Posterior vena cava (tissue), 2 donors: ENCODE data around the gene STX17. TPM values are rescaled to one million over a fixed set of nuclear protein-coding genes. Genes with fewer than 3 reads are reported as not detected.
"Not testable (repeated sequence)": the region's sequence is repeated elsewhere in the genome, so short reads cannot be mapped to it uniquely, and the experiment has no call there.

ENCODE experiments used
- DNase-seq: peaks from one replicate; pipeline ENCODE4 v3.0.0-alpha.2; 2020; ENCODE audit warnings: low spot score
- intact Hi-C, 2 donors: fragments of 100-400 bp; cut with DNase I; formaldehyde crosslinking; loops; one replicate each; pipeline versions ENCODE4 v1.14.1 to v1.14.2; 2022 to 2023
- total RNA-seq, 2 donors: library from RNA; stranded (reverse); fragmentation: NEBNext Ultra II Directional; extraction: Animal tissue kit (Norgen Biotek cat#: 25700); gene quantifications; one replicate each; pipeline ENCODE4 v1.2.1, GENCODE V29; 2021
- donor health status: DM: yes; HTN: yes; CAD: no.
- donor health status: DM: yes; HTN: yes; CAD: no.

Gene STX17
- total RNA-seq, 2 donors from 2014 or later, result 33.3 to 40.7 TPM

DNA sequence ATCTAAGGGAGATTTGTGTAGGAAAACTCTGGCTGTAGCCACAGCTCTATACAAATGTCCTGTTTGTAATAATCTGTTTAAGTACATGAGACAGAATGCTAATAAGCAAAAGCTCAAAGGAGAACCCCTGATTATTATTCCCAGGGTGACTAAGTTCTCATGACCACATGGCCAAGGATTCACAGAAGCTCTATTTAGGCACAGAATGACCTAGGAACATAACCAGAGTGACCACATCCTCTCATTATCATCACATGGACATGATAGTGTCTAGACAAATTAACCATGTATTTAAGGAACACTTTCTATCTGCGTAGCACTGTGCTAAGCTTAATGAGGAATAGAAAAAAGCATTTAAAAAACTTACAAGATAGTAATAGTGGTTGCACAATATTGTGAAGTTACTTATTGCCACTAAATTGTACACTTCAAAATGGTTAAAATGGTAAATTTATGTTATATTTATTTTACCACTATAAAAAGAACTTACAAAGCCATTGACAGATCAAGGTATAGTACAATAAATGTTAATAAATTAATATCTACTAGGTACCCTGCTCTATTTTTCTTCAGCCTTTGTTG, 56.3 kb downstream of the STX17 start:
- DNase-seq, result no peak
- intact Hi-C loops, result no loop called here

- intact Hi-C loops, result no loop called here
- DNase-seq, result no peak
Measured at GRCh38 chr9:99964336-99964735, 57.9 kb downstream of the STX17 start.

GRCh38 chr9:99966001-99966400, 59.5 kb downstream of the STX17 start:
- DNase-seq, result no peak
- intact Hi-C loops, result no loop called here

DNA sequence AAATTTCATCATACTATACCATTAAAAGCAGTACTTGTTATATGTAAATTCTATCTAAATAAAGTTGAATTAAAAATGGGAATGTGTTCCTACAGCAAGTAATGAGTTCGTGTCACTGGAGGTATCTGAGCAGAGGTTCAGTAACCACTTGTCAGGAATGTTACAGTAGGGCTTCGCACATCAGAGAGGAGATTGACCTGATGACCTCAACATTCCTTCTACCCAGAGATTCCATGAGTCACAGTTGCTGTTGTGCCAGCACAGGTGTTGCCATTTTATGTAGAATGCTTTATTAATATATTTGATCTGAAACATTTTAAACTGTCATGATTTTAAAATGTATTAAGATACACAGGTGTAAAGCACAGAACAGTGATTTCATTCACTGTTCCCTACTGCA, 60.3 kb downstream of the STX17 start:
- intact Hi-C loops, result no loop called here
- no peak for DNase-seq

DNA sequence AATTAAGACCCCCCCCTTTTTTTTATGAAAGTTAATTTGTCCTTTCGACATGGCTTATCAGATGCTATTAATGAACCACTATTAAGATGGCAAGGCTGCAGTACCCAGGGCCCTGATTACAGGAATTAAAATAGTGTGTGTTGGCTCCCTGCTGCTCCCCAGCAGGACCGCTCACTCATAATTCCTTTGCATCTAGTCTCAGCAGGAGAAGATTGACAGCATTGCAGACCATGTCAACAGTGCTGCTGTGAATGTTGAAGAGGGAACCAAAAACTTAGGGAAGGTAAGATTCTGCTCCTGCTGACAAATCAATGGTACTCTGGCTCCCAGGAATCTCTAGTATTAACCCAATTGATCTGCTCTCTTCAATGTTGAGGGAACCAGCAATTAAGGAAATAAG, 61.0 kb downstream of the STX17 start:
- intact Hi-C loops, result no loop called here
- DNase-seq, result no peak

DNA sequence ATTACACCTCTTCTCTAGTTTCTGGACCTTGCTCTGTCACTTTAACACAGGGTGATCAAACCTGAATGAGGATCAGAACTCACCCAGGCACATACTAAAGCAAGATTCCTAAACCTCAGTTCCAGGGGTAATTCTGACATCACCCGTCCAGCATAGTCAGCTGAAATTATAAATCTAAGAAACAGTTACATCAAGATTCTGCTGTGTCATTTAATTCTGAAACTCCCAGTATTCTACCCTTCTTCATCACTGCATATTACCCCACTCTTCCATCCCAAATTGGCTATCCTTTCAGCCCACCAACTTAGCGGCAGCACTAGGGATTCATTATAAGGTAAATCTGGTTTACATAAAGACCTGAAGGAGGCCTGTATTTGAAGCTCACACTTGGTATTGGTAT, 64.0 kb downstream of the STX17 start:
- intact Hi-C loops, result no loop called here

DNA sequence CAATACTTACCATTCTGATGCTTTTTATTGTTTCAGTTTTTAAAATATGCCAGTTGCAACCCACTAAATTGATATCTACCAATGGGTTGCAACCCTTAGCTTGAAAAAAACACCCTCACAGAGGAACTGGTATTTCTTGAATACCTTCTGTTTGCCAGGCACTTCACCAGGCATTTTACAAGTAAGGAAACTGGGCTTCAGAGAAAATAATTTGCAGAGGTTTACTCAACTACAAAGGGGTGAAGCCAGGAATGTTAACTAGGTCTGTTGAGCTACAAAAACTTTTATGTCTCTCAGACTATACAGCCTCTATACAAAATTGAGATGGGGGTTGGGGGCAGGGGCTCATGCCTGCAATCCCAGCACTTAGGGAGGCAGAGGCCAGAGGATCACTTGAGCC, 65.0 kb downstream of the STX17 start:
- intact Hi-C loops, result no loop called here
- DNase-seq, result no peak

More for the DNA sequence above, 64.0 kb downstream of the STX17 start:
- DNase-seq, result no peak

- intact Hi-C loops, result no loop called here
- no peak for DNase-seq
Measured at GRCh38 chr9:99973455-99973854, 67.0 kb downstream of the STX17 start.

DNA sequence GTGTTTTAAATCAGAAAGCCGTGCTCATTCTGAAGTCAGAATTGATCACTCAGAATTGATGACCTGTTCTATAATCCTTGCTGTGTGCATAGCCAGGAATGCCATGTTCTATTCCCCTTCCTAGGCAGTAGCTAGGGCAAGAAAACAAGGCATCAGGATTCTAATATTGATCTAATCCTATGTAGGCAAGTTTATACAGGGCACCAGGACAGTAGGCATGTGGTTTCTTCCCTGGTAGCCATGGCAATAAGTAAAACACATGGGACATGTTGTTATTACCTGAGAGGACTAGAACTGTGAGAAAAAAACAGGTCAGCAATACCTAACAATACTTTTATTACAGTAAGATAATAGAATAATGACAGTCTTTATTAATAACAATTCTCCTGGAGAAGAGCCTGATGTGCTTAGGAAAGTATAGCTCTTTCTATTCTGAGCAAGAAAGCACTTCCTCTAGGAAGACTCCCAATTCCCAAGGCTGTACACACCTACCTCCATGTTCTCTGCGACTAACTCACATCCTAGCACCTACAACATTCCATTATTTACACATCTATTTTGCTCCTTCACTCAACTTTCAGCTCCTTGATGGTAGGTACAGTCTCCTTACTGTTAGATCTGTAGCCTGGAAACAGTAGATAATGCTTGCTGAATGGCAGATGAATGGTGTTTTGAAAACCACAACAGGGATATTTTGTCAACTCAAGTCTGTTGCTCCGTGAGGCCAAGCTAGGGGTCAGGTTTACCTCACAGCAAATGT, 70.8 kb downstream of the STX17 start:
- no peak for DNase-seq
- intact Hi-C loops, result no loop called here

GRCh38 chr9:99978221-99978620, 71.8 kb downstream of the STX17 start:
- intact Hi-C loops, result no loop called here

GRCh38 chr9:99980598-99980997, 74.1 kb downstream of the STX17 start:
- intact Hi-C loops, result no loop called here

More at GRCh38 chr9:99978221-99978620, 71.8 kb downstream of the STX17 start:
- DNase-seq, result no peak

GRCh38 chr9:99986642-99987041, 80.2 kb downstream of the STX17 start:
- intact Hi-C loops, result no loop called here
- no peak for DNase-seq

More at GRCh38 chr9:99980598-99980997, 74.1 kb downstream of the STX17 start:
- DNase-seq, result no peak

DNA sequence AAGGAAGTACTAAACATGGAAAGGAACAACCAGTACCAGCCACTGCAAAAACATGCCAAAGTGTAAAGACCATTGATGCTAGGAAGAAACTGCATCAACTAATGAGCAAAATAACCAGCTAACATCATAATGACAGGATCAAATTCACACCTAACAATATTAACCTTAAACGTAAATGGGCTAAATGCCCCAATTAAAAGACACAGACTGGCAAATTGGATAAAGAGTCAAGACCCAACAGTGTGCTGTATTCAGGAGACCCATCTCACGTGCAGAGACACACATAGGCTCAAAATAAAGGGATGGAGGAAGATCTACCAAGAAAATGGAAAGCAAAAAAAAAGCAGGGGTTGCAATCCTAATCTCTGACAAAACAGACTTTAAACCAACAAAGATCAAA, 84.1 kb downstream of the STX17 start:
- intact Hi-C loops, DNase-seq: not testable (repeated sequence)

- intact Hi-C loops, result no loop called here
- DNase-seq, result no peak
Measured at GRCh38 chr9:99998266-99998665, 91.8 kb downstream of the STX17 start.

GRCh38 chr9:99998866-99999265, 92.4 kb downstream of the STX17 start:
- DNase-seq, result no peak
- intact Hi-C loops, result no loop called here

GRCh38 chr9:99999797-100000196, 93.3 kb downstream of the STX17 start:
- DNase-seq, result no peak
- intact Hi-C loops, result loop anchor here in 1 of 2 donors (10.0 kb wide), 1 partner anchor 225 kb away; no protein-coding TSS in a partner anchor

- DNase-seq, result no peak
- intact Hi-C loops, result no loop called here
Measured at GRCh38 chr9:100011062-100011681, 104.7 kb downstream of the STX17 start.

DNA sequence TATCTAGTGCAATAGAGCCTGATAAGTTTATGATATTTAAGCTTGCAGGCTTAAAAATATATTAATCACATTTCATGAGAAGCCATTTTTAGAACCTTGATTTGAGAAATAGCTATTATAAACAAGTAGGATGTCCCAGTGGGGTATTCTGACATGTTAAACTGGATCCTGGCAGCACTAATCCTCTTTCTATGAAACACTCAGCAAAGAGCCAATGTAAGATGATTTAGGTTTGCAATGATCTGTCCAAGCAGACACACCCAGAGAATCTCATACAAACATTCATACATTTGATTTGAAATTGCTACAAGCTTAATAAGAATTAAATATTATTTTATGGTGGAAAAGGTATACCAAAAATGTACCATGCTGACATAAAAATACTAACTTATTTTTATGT, 105.8 kb downstream of the STX17 start:
- no peak for DNase-seq
- intact Hi-C loops, result no loop called here

DNA sequence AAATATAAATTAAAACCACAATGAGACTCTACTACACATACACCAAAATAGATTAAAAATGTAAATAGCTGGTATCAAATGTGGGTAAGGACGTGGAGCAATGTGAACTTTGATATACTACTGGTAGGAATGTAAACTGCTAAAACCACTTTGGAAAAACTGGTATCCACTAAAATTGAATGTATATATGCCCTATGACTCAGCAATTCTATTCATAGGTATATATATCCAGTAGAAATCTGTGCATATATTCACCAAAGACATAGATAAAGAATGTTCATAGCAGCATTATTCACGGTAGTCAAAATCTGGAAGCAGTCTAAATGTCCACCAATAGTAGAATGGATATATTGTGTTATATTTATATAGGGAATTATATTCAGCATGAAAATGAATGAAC, 107.1 kb downstream of the STX17 start:
- intact Hi-C loops, result no loop called here
- DNase-seq, result no peak

GRCh38 chr9:100014846-100015245, 108.4 kb downstream of the STX17 start:
- intact Hi-C loops, result no loop called here
- no peak for DNase-seq

GRCh38 chr9:100019541-100019940, 113.1 kb downstream of the STX17 start:
- intact Hi-C loops, result no loop called here

More at GRCh38 chr9:100019541-100019940, 113.1 kb downstream of the STX17 start:
- no peak for DNase-seq
